ENCODE measurements around the gene MEF2B. TPM values are rescaled to one million over a fixed set of nuclear protein-coding genes. Genes with fewer than 3 reads are reported as not detected.
"Not testable (repeated sequence)": the region's sequence is repeated elsewhere in the genome, so short reads cannot be mapped to it uniquely, and the experiment has no call there.

The MEF2B gene
- total and polyA plus RNA-seq, 2 donors (not counting 3 experiments of a cell fraction or from before 2014, with no cell fraction given), result 0.52 to 1.2 TPM

DNA sequence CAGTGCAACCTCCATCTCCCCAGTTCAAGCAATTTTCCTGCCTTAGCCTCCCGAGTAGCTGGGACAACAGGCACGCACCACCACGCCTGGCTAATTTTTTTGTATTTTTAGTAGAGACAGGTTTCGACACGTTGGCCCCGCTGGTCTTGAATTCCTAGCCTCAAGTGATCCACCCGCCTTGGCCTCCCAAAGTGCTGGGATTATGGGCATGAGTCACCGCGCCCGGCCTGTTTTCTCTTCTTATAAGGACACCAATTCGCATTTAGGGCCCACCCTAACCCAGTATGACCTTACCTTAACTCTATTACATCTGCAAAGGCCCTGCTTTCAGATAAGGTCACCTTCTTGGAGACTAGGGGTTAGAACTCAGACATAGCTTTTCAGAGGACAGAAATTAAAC is 66.9 kb downstream of the MEF2B start:
- no peaks in the 10 kb centered on the region for H3K79me2 ChIP-seq (ENCODE audit: control insufficient read depth, insufficient read depth, low read length)
- no peak overlapping the region for H3K9ac ChIP-seq (replicated peaks; ENCODE audit: extremely low read depth, insufficient read depth, low read length)
- intact Hi-C loops (cut with micrococcal nuclease) (no loop called here), dilution Hi-C loops (cut with MboI; ENCODE audit: extremely low pct_ligation_motif_present, low sequenced_read_pairs) (no loop called here)
- no peaks in the 10 kb centered on the region for H3K4me1 ChIP-seq (ENCODE audit: control insufficient read depth, extremely low read depth, insufficient read depth, low read length)
- H3K4me2 ChIP-seq (ENCODE audit: insufficient read depth, low read length), result no peak overlapping the region
- CTCF ChIA-PET, result interaction anchor here (1.0 kb wide), 1 partner anchor 13 kb away, joined by 3 read pairs; no protein-coding TSS in a partner anchor
- BruUV-seq (replicated peaks), result no TSS peak
- no peak for TF ChIP-seq GATA2 (IDR thresholded peaks at IDR 0.05; ENCODE audit: insufficient read depth, insufficient read length, low read depth, low read length)
- TF ChIP-seq POLR2A (IDR thresholded peaks at IDR 0.05; ENCODE audit: low read depth, low read length), result no peak
- TF ChIP-seq JUN (IDR thresholded peaks at IDR 0.05; ENCODE audit: borderline replicate concordance, insufficient read depth, insufficient read length, low read depth), result no peak
- TF ChIP-seq FOS (IDR thresholded peaks at IDR 0.05; ENCODE audit: borderline replicate concordance, insufficient read depth, low read length), result no peak
- TF ChIP-seq, protein P1, sequence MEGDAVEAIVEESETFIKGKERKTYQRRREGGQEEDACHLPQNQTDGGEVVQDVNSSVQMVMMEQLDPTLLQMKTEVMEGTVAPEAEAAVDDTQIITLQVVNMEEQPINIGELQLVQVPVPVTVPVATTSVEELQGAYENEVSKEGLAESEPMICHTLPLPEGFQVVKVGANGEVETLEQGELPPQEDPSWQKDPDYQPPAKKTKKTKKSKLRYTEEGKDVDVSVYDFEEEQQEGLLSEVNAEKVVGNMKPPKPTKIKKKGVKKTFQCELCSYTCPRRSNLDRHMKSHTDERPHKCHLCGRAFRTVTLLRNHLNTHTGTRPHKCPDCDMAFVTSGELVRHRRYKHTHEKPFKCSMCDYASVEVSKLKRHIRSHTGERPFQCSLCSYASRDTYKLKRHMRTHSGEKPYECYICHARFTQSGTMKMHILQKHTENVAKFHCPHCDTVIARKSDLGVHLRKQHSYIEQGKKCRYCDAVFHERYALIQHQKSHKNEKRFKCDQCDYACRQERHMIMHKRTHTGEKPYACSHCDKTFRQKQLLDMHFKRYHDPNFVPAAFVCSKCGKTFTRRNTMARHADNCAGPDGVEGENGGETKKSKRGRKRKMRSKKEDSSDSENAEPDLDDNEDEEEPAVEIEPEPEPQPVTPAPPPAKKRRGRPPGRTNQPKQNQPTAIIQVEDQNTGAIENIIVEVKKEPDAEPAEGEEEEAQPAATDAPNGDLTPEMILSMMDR (IDR thresholded peaks at IDR 0.05; ENCODE audit: extremely low read depth in 1 of 2, insufficient read depth in 1 of 2, low read depth in 1 of 2, low read length in 2 of 2), result no peak
- no peak for TF ChIP-seq POLR2AphosphoS5 (IDR thresholded peaks at IDR 0.05; ENCODE audit: insufficient read depth, low read depth, low read length)
- no peak for TF ChIP-seq MYC (IDR thresholded peaks at IDR 0.05; ENCODE audit: low read depth, low read length)
- TF ChIP-seq, protein P2, sequence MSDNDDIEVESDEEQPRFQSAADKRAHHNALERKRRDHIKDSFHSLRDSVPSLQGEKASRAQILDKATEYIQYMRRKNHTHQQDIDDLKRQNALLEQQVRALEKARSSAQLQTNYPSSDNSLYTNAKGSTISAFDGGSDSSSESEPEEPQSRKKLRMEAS (IDR thresholded peaks at IDR 0.05; ENCODE audit: insufficient read depth, insufficient read length), result no peak
- TF ChIP-seq EZH2 (IDR thresholded peaks at IDR 0.05; ENCODE audit: borderline replicate concordance, low read depth, low read length, severe bottlenecking), result no peak
- H4K20me1 ChIP-seq (replicated peaks; ENCODE audit: control insufficient read depth, extremely low read depth, insufficient read depth, low read length), result no peaks in the 10 kb centered on the region
- no peaks in the 10 kb centered on the region for H3K27me3 ChIP-seq (ENCODE audit: control insufficient read depth in 2 of 2, insufficient read depth in 2 of 2, low read length in 2 of 2)
- H3K9me3 ChIP-seq (replicated peaks; ENCODE audit: control insufficient read depth, insufficient read depth, low read length), result no peaks in the 10 kb centered on the region
- FAIRE-seq (no peak), DNase-seq (ENCODE audit: low read depth, low spot score) (no peak)
- H2AFZ ChIP-seq (ENCODE audit: low read depth, low read length), result no peak overlapping the region
- H3K4me3 ChIP-seq (replicated peaks in 1 of 3; ENCODE audit: insufficient read depth in 1 of 3, low read depth in 1 of 3, low read length in 3 of 3), result no peak overlapping the region
- POLR2A ChIA-PET, result no interaction called here
- no peaks in the 10 kb centered on the region for H3K9me1 ChIP-seq (replicated peaks; ENCODE audit: control insufficient read depth, extremely low read depth, insufficient read depth, low read length)
- no peak overlapping the region for H3K27ac ChIP-seq (ENCODE audit: insufficient read depth, low read depth, low read length)
- H3K36me3 ChIP-seq (ENCODE audit: control insufficient read depth in 2 of 2, extremely low read depth in 1 of 2, insufficient read depth in 2 of 2, low read length in 2 of 2), result no peaks in the 10 kb centered on the region

DNA sequence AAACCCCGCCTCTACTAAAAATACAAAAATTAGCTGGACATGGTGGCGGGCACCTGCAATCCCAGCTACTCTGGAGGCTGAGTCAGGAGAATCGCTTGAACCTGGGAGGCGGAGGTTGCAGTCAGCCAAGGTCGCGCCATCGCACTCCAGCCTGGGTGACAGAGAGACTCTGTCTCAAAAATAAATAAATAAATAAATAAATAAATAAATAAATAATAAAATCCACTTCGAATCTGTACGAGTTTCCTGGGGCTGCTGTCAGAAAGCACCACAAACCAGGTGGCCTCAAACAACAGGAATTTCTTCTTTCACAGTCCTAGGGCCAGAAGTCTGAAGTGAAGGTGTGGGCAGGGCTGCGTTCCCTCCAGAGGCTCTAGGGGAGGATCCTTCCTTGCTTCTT is 67.5 kb downstream of the MEF2B start:
- H3K27ac ChIP-seq (ENCODE audit: insufficient read depth, low read depth, low read length); H3K9me1 ChIP-seq (replicated peaks; ENCODE audit: control insufficient read depth, extremely low read depth, insufficient read depth, low read length); CTCF ChIA-PET; POLR2A ChIA-PET; FAIRE-seq; H3K9me3 ChIP-seq (replicated peaks; ENCODE audit: control insufficient read depth, insufficient read depth, low read length); dilution Hi-C loops (cut with MboI; ENCODE audit: extremely low pct_ligation_motif_present, low sequenced_read_pairs); H4K20me1 ChIP-seq (replicated peaks; ENCODE audit: control insufficient read depth, extremely low read depth, insufficient read depth, low read length); H3K9ac ChIP-seq (replicated peaks; ENCODE audit: extremely low read depth, insufficient read depth, low read length); H3K79me2 ChIP-seq (ENCODE audit: control insufficient read depth, insufficient read depth, low read length); DNase-seq (ENCODE audit: low read depth, low spot score); H3K27me3 ChIP-seq (ENCODE audit: control insufficient read depth in 2 of 2, insufficient read depth in 2 of 2, low read length in 2 of 2); BruUV-seq (replicated peaks); H3K36me3 ChIP-seq (ENCODE audit: control insufficient read depth in 2 of 2, extremely low read depth in 1 of 2, insufficient read depth in 2 of 2, low read length in 2 of 2); H3K4me3 ChIP-seq (replicated peaks in 1 of 3; ENCODE audit: insufficient read depth in 1 of 3, low read depth in 1 of 3, low read length in 3 of 3); intact Hi-C loops (cut with micrococcal nuclease); H3K4me2 ChIP-seq (ENCODE audit: insufficient read depth, low read length); H2AFZ ChIP-seq (ENCODE audit: low read depth, low read length); H3K4me1 ChIP-seq (ENCODE audit: control insufficient read depth, extremely low read depth, insufficient read depth, low read length): not testable (repeated sequence)
